Upper lobe of left lung (tissue), 4 donors: ENCODE results near the gene TATDN2.

Experiments used
- POLR2A ChIP-seq, 4 donors: fragments of 450-650 bp; IDR thresholded peaks; one replicate each; pipeline ENCODE4 v1.5.1; 2016 to 2017; ENCODE audit warnings: antibody characterized with exemption in 4 of 4, mild to moderate bottlenecking in 2 of 4
- POLR2AphosphoS5 ChIP-seq, 2 donors: sonication (generic); formaldehyde crosslinking; IDR thresholded peaks; one replicate each; pipeline ENCODE4 v1.5.1; 2017; ENCODE audit warnings: antibody characterized with exemption in 2 of 2
- TF ChIP-seq, protein P1 (sequence below), 6 experiments: fragments of 450-650 bp in 4 of 6; fragments of 200-600 bp in 2 of 6; sonication (generic) in 2 of 6; IDR thresholded peaks; one replicate each; pipeline ENCODE4 v1.5.1; 2016 to 2019; ENCODE audit warnings: antibody characterized with exemption in 6 of 6

DNA sequence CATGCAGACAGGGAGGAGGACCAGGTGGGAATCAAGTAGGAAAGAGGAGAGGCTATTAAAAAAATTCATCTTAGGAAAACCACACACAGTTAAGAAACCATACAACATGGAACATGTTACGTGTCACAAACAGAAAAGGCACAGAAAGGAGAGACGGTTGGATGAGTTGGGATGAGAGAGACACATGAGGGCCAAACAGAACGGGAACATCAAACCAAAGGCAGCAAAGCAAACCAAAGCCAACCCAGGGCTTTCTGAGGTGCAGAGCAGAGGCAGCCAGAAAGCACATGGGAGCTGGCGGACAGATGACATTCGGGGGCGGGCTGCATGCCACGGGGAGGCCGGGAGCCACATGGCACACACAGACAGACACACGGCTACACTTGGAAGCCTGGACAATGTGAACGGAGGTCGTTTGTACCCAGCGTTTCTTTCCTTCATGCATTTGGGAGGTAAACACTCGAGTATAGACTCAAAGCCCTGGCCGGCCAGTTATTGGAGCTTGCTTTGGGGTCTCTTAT is 81.3 kb downstream of the TATDN2 start:
- TF ChIP-seq POLR2A (IDR thresholded peaks at IDR 0.05) (no peak), POLR2AphosphoS5 (IDR thresholded peaks at IDR 0.05) (no peak)
- TF ChIP-seq, protein P1, sequence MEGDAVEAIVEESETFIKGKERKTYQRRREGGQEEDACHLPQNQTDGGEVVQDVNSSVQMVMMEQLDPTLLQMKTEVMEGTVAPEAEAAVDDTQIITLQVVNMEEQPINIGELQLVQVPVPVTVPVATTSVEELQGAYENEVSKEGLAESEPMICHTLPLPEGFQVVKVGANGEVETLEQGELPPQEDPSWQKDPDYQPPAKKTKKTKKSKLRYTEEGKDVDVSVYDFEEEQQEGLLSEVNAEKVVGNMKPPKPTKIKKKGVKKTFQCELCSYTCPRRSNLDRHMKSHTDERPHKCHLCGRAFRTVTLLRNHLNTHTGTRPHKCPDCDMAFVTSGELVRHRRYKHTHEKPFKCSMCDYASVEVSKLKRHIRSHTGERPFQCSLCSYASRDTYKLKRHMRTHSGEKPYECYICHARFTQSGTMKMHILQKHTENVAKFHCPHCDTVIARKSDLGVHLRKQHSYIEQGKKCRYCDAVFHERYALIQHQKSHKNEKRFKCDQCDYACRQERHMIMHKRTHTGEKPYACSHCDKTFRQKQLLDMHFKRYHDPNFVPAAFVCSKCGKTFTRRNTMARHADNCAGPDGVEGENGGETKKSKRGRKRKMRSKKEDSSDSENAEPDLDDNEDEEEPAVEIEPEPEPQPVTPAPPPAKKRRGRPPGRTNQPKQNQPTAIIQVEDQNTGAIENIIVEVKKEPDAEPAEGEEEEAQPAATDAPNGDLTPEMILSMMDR (IDR thresholded peaks at IDR 0.05): no peak
